WTC11 (cell line): ENCODE measurements around the gene OSTC. TPM values are rescaled to one million over a fixed set of nuclear protein-coding genes. Genes with fewer than 3 reads are reported as not detected.

Source experiments
- ATAC-seq: fragments of 200-7000 bp; cut with Tn5 transposase; 2 replicates; pipeline ENCODE4 v1.10.0; 2021; ENCODE audit warnings: mild to moderate bottlenecking, moderate library complexity
- CTCF ChIA-PET: fragments of 300-600 bp; sonication (Branson Sonifier 250); formaldehyde crosslinking; loops from one replicate; lab custom pipeline; 2021; ENCODE audit warnings: antibody characterized with exemption; lab: Charles Lee
- POLR2A ChIA-PET: fragments of 350-600 bp; sonication (Branson Sonifier 250); formaldehyde crosslinking; loops from one replicate; lab custom pipeline; 2021; ENCODE audit warnings: antibody characterized with exemption; lab: Charles Lee
- DNase-seq: peaks from one replicate; pipeline ENCODE4 v3.0.0; 2021; ENCODE audit warnings: low spot score
- H3K27ac Mint-ChIP-seq: 2 replicates; pipeline ENCODE4 v1.8.0; 2021; ENCODE audit warnings: mixed read lengths
- H3K27me3 Mint-ChIP-seq: 2 replicates; pipeline ENCODE4 v1.8.0; 2021; ENCODE audit warnings: low read depth, mild to moderate bottlenecking, moderate library complexity, mixed read lengths
- H3K36me3 Mint-ChIP-seq: 2 replicates; pipeline ENCODE4 v1.8.0; 2021; ENCODE audit warnings: mixed read lengths
- H3K4me1 Mint-ChIP-seq: 2 replicates; pipeline ENCODE4 v1.8.0; 2022; ENCODE audit warnings: mixed read lengths
- H3K4me3 Mint-ChIP-seq: 2 replicates; pipeline ENCODE4 v1.8.0; 2021; ENCODE audit warnings: mild to moderate bottlenecking, moderate library complexity, mixed read lengths
- H3K9me3 Mint-ChIP-seq: 2 replicates; pipeline ENCODE4 v1.8.0; 2021; ENCODE audit warnings: mixed read lengths
- CBFB ChIP-seq: sonication (generic); formaldehyde crosslinking; IDR thresholded peaks from 2 replicates; pipeline ENCODE4 v1.8.1; 2022; ENCODE audit warnings: mild to moderate bottlenecking, low read depth, missing genetic modification reagents
- FOXP1 ChIP-seq: sonication (generic); formaldehyde crosslinking; IDR thresholded peaks from 2 replicates; pipeline ENCODE4 v1.8.0; 2022; ENCODE audit warnings: missing genetic modification reagents, mild to moderate bottlenecking, moderate library complexity, borderline replicate concordance
- JUN ChIP-seq: sonication (generic); formaldehyde crosslinking; IDR thresholded peaks from 2 replicates; pipeline ENCODE4 v1.8.0; 2023; ENCODE audit warnings: mild to moderate bottlenecking, missing genetic modification reagents
- NFATC4 ChIP-seq: fragments of 250-450 bp; sonication (Bioruptor Pico); IDR thresholded peaks from 2 replicates; pipeline ENCODE4 v1.9.0; 2021; ENCODE audit warnings: mild to moderate bottlenecking
- NR2C2 ChIP-seq: sonication (generic); formaldehyde crosslinking; IDR thresholded peaks from 2 replicates; pipeline ENCODE4 v1.8.0; 2022; ENCODE audit warnings: mild to moderate bottlenecking, missing genetic modification reagents
- OVOL2 ChIP-seq: fragments of 250-450 bp; sonication (Bioruptor Pico); IDR thresholded peaks from 2 replicates; pipeline ENCODE4 v1.9.0; 2021; ENCODE audit warnings: mild to moderate bottlenecking, borderline replicate concordance
- TEAD4 ChIP-seq: sonication (generic); formaldehyde crosslinking; IDR thresholded peaks from 2 replicates; pipeline ENCODE4 v1.8.0; 2022; ENCODE audit warnings: mild to moderate bottlenecking, missing genetic modification reagents
- TP53 ChIP-seq: sonication (generic); formaldehyde crosslinking; IDR thresholded peaks from 2 replicates; pipeline ENCODE4 v1.8.1; 2023; ENCODE audit warnings: mild to moderate bottlenecking, missing genetic modification reagents
- ZNF232 ChIP-seq: sonication (generic); formaldehyde crosslinking; IDR thresholded peaks from 2 replicates; pipeline ENCODE4 v1.8.0; 2022; ENCODE audit warnings: mild to moderate bottlenecking, missing genetic modification reagents
- ZNF396 ChIP-seq: fragments of 250-450 bp; sonication (Bioruptor Pico); IDR thresholded peaks from 2 replicates; pipeline ENCODE4 v1.8.0; 2021; ENCODE audit warnings: mild to moderate bottlenecking, moderate library complexity, borderline replicate concordance
- ZNF671 ChIP-seq: fragments of 250-450 bp; sonication (Bioruptor Pico); IDR thresholded peaks from 2 replicates; pipeline ENCODE4 v1.8.0; 2021; ENCODE audit warnings: mild to moderate bottlenecking
- total RNA-seq: library from RNA; stranded (reverse); gene quantifications from 3 replicates; pipeline ENCODE4 v1.2.3, GENCODE V29; 2021
- TF ChIP-seq, protein P1 (sequence below): fragments of 250-450 bp; sonication (Bioruptor Pico); IDR thresholded peaks from 2 replicates; pipeline ENCODE4 v1.9.0; 2021; ENCODE audit warnings: moderate library complexity, mild to moderate bottlenecking, inconsistent platforms, borderline replicate concordance
- TF ChIP-seq, protein P2 (sequence below): sonication (generic); formaldehyde crosslinking; IDR thresholded peaks from 2 replicates; pipeline ENCODE4 v1.8.1; 2022; ENCODE audit warnings: low read depth, missing genetic modification reagents, borderline replicate concordance
- TF ChIP-seq, protein P3 (sequence below): fragments of 250-450 bp; sonication (Bioruptor Pico); IDR thresholded peaks from 2 replicates; pipeline ENCODE4 v1.9.0; 2021; ENCODE audit warnings: mild to moderate bottlenecking
- TF ChIP-seq, protein P4 (sequence below): sonication (generic); formaldehyde crosslinking; IDR thresholded peaks from 2 replicates; pipeline ENCODE4 v1.8.1; 2022; ENCODE audit warnings: mild to moderate bottlenecking, missing genetic modification reagents, moderate library complexity, borderline replicate concordance
- TF ChIP-seq, protein P5 (sequence below): fragments of 250-450 bp; sonication (Bioruptor Pico); IDR thresholded peaks from 2 replicates; pipeline ENCODE4 v2.1.2; 2022; ENCODE audit warnings: mild to moderate bottlenecking, moderate library complexity
- TF ChIP-seq, protein P6 (sequence below): sonication (generic); formaldehyde crosslinking; IDR thresholded peaks from 2 replicates; pipeline ENCODE4 v1.8.1; 2022; ENCODE audit warnings: missing genetic modification reagents, borderline replicate concordance
- TF ChIP-seq, protein P7 (sequence below): fragments of 250-450 bp; sonication (Bioruptor Pico); IDR thresholded peaks from 2 replicates; pipeline ENCODE4 v1.9.0; 2021; ENCODE audit warnings: mild to moderate bottlenecking

OSTC gene
- total RNA-seq, 1 experiment from 2014 or later: 132 TPM

DNA sequence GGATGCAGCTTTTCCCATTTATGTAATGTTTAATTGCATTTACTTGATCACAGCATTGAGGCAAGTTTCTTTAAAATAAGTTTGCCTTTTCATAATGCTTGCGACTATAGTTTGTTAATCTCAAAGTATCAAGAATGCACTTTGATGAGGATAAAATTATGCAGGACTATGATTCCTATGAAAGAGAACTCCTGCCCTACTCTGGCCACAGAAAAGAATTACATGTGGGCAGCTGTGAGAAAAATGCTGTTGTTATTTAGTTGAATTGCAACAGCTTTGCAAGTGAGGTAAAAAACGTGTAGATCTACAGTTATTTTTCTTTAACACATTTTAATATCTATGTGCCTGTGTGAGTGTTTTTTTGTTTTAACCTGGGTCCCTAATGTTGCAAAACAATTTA, 12.5 kb upstream of the OSTC start (continued):
- TF ChIP-seq, protein P1, sequence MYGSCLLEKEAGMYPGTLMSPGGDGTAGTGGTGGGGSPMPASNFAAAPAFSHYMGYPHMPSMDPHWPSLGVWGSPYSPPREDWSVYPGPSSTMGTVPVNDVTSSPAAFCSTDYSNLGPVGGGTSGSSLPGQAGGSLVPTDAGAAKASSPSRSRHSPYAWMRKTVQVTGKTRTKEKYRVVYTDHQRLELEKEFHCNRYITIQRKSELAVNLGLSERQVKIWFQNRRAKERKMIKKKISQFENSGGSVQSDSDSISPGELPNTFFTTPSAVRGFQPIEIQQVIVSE (CRISPR knock-in tag): no peak
- TF ChIP-seq TP53: no peak
- TF ChIP-seq JUN (CRISPR knock-in tag): no peak
- TF ChIP-seq, protein P2, sequence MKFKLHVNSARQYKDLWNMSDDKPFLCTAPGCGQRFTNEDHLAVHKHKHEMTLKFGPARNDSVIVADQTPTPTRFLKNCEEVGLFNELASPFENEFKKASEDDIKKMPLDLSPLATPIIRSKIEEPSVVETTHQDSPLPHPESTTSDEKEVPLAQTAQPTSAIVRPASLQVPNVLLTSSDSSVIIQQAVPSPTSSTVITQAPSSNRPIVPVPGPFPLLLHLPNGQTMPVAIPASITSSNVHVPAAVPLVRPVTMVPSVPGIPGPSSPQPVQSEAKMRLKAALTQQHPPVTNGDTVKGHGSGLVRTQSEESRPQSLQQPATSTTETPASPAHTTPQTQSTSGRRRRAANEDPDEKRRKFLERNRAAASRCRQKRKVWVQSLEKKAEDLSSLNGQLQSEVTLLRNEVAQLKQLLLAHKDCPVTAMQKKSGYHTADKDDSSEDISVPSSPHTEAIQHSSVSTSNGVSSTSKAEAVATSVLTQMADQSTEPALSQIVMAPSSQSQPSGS (CRISPR knock-in tag): no peak
- no peak for TF ChIP-seq NR2C2 (CRISPR knock-in tag)
- TF ChIP-seq, protein P3, sequence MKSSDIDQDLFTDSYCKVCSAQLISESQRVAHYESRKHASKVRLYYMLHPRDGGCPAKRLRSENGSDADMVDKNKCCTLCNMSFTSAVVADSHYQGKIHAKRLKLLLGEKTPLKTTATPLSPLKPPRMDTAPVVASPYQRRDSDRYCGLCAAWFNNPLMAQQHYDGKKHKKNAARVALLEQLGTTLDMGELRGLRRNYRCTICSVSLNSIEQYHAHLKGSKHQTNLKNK (CRISPR knock-in tag): no peak
- TF ChIP-seq ZNF232 (CRISPR knock-in tag): no peak

DNA sequence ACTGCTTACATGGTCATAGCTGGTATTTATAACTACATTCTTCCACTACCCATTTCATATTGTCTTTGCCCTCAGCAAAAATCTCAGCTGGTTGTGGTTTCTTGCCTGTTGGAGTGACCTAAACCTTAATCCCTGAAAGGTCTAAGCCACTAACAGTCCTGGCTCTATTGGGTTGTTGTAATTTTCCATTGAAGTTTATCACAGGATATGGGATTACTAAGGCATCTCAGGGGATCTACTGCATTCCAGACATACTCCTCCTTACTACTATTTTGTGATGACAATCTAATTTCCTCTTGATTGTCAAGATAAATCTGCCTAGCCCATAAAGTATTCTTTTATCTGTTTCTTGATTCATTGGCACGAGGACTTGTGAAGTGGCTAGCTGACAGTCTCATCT, 6.2 kb upstream of the OSTC start:
- CTCF ChIA-PET: no interaction called here
- no peak for DNase-seq
- H3K36me3 Mint-ChIP-seq: no peaks in the 10 kb centered on the region
- no peaks in the 10 kb centered on the region for H3K9me3 Mint-ChIP-seq
- TF ChIP-seq TP53 (no peak), ZNF671 (CRISPR knock-in tag) (no peak), ZNF232 (CRISPR knock-in tag) (no peak), OVOL2 (no peak), CBFB (CRISPR knock-in tag) (no peak), TEAD4 (CRISPR knock-in tag) (no peak), NFATC4 (CRISPR knock-in tag) (no peak), ZNF396 (CRISPR knock-in tag) (no peak), FOXP1 (CRISPR knock-in tag) (no peak)
- TF ChIP-seq, protein P4, sequence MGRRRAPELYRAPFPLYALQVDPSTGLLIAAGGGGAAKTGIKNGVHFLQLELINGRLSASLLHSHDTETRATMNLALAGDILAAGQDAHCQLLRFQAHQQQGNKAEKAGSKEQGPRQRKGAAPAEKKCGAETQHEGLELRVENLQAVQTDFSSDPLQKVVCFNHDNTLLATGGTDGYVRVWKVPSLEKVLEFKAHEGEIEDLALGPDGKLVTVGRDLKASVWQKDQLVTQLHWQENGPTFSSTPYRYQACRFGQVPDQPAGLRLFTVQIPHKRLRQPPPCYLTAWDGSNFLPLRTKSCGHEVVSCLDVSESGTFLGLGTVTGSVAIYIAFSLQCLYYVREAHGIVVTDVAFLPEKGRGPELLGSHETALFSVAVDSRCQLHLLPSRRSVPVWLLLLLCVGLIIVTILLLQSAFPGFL: no peak
- TF ChIP-seq, protein P1 (CRISPR knock-in tag): no peak
- TF ChIP-seq, protein P5, sequence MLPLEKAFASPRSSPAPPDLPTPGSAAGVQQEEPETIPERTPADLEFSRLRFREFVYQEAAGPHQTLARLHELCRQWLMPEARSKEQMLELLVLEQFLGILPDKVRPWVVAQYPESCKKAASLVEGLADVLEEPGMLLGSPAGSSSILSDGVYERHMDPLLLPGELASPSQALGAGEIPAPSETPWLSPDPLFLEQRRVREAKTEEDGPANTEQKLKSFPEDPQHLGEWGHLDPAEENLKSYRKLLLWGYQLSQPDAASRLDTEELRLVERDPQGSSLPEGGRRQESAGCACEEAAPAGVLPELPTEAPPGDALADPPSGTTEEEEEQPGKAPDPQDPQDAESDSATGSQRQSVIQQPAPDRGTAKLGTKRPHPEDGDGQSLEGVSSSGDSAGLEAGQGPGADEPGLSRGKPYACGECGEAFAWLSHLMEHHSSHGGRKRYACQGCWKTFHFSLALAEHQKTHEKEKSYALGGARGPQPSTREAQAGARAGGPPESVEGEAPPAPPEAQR: no peak
- TF ChIP-seq, protein P6, sequence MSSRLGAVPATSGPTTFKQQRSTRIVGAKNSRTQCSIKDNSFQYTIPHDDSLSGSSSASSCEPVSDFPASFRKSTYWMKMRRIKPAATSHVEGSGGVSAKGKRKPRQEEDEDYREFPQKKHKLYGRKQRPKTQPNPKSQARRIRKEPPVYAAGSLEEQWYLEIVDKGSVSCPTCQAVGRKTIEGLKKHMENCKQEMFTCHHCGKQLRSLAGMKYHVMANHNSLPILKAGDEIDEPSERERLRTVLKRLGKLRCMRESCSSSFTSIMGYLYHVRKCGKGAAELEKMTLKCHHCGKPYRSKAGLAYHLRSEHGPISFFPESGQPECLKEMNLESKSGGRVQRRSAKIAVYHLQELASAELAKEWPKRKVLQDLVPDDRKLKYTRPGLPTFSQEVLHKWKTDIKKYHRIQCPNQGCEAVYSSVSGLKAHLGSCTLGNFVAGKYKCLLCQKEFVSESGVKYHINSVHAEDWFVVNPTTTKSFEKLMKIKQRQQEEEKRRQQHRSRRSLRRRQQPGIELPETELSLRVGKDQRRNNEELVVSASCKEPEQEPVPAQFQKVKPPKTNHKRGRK (CRISPR knock-in tag): no peak
- TF ChIP-seq, protein P7, sequence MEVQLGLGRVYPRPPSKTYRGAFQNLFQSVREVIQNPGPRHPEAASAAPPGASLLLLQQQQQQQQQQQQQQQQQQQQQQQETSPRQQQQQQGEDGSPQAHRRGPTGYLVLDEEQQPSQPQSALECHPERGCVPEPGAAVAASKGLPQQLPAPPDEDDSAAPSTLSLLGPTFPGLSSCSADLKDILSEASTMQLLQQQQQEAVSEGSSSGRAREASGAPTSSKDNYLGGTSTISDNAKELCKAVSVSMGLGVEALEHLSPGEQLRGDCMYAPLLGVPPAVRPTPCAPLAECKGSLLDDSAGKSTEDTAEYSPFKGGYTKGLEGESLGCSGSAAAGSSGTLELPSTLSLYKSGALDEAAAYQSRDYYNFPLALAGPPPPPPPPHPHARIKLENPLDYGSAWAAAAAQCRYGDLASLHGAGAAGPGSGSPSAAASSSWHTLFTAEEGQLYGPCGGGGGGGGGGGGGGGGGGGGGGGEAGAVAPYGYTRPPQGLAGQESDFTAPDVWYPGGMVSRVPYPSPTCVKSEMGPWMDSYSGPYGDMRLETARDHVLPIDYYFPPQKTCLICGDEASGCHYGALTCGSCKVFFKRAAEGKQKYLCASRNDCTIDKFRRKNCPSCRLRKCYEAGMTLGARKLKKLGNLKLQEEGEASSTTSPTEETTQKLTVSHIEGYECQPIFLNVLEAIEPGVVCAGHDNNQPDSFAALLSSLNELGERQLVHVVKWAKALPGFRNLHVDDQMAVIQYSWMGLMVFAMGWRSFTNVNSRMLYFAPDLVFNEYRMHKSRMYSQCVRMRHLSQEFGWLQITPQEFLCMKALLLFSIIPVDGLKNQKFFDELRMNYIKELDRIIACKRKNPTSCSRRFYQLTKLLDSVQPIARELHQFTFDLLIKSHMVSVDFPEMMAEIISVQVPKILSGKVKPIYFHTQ (CRISPR knock-in tag): no peak
- TF ChIP-seq, all 79 proteins: peak for 0
- ATAC-seq: no peak
- Mint-ChIP-seq H3K4me1 (no peaks in the 10 kb centered on the region), H3K27me3 (no peaks in the 10 kb centered on the region), H3K27ac (no peak overlapping the region), H3K4me3 (no peak overlapping the region)
- POLR2A ChIA-PET: no interaction called here
